B cell (primary cell): Measurements from ENCODE around the gene CWF19L1. TPM values are rescaled to one million over a fixed set of nuclear protein-coding genes. Genes with fewer than 3 reads are reported as not detected.

Experiments
- ATAC-seq: fragments of 200-7000 bp; cut with Tn5 transposase; one replicate; pipeline ENCODE4 v1.10.0; 2021; ENCODE audit warnings: low read depth, mild to moderate bottlenecking, moderate number of reproducible peaks, moderate library complexity
- CTCF ChIA-PET: fragments of 350-600 bp; sonication (Branson Sonifier 250); formaldehyde crosslinking; loops from one replicate; lab custom pipeline; 2021; ENCODE audit warnings: antibody characterized with exemption, inconsistent platforms; lab: Charles Lee
- POLR2A ChIA-PET: fragments of 350-600 bp; sonication (Branson Sonifier 250); formaldehyde crosslinking; loops from one replicate; lab custom pipeline; 2021; ENCODE audit warnings: antibody characterized with exemption; lab: Charles Lee
- DNase-seq: peaks from one replicate; pipeline ENCODE4 v3.0.0; 2013
- H2AFZ ChIP-seq: 2 replicates; pipeline ENCODE4 v1.6.1; 2012; ENCODE audit warnings: mild to moderate bottlenecking, low read depth, low read length; ENCODE audit not compliant: insufficient read depth, poor library complexity, severe bottlenecking
- H3K27ac ChIP-seq, 2 donors: 1 replicate in 1 of 2; 2 replicates in 1 of 2; pipeline ENCODE4 v1.5.1; 2012 to 2013; ENCODE audit warnings: low read length in 2 of 2, mild to moderate bottlenecking in 2 of 2, moderate library complexity in 1 of 2
- H3K27me3 ChIP-seq, 4 experiments: fragments of 200-600 bp in 1 of 4; sonication (generic) in 1 of 4; replicated peaks in 1 of 4; 1 replicate in 2 of 4; 2 replicates in 2 of 4; pipeline versions ENCODE4 v1.6.1 to v1.7.0; 2013 to 2016; ENCODE audit warnings: low read length in 3 of 4, mild to moderate bottlenecking in 2 of 4, mixed read lengths in 1 of 4, moderate library complexity in 1 of 4; ENCODE audit not compliant: insufficient read depth in 4 of 4, control insufficient read depth in 3 of 4; ENCODE audit errors: control extremely low read depth in 1 of 4
- H3K36me3 ChIP-seq, 2 experiments: replicated peaks in 1 of 2; 1 replicate in 1 of 2; 2 replicates in 1 of 2; pipeline versions ENCODE4 v1.6.1 to v1.7.1; 2013; ENCODE audit warnings: low read length in 1 of 2; ENCODE audit not compliant: insufficient read depth in 2 of 2, control insufficient read depth in 1 of 2; ENCODE audit errors: control extremely low read depth in 1 of 2, extremely low read depth in 1 of 2
- H3K4me1 ChIP-seq, 2 donors: fragments of 200-600 bp in 1 of 2; sonication (generic) in 1 of 2; 1 replicate in 1 of 2; 2 replicates in 1 of 2; pipeline versions ENCODE4 v1.5.1 to v1.6.1; 2013 to 2017; ENCODE audit warnings: low read length in 2 of 2; ENCODE audit not compliant: control insufficient read depth in 2 of 2, insufficient read depth in 2 of 2
- H3K4me2 ChIP-seq: replicated peaks from 2 replicates; pipeline ENCODE3; 2012; ENCODE audit warnings: mild to moderate bottlenecking, low read depth, low read length; ENCODE audit not compliant: poor library complexity, severe bottlenecking
- H3K4me3 ChIP-seq, 5 experiments: fragments of 200-600 bp in 1 of 5; sonication (generic) in 1 of 5; 1 replicate in 3 of 5; 2 replicates in 2 of 5; pipeline versions ENCODE4 v1.5.1 to v1.7.0; 2011 to 2016; ENCODE audit warnings: low read length in 4 of 5, mild to moderate bottlenecking in 4 of 5, low read depth in 2 of 5, control low read depth in 1 of 5, moderate library complexity in 1 of 5; ENCODE audit not compliant: insufficient read depth in 1 of 5; ENCODE audit errors: control extremely low read depth in 1 of 5, extremely low read depth in 1 of 5
- H3K79me2 ChIP-seq: fragments of 200-600 bp; sonication (generic); one replicate; pipeline ENCODE4 v1.6.0; 2016; ENCODE audit warnings: low read length; ENCODE audit not compliant: control insufficient read depth, insufficient read depth
- H3K9ac ChIP-seq: fragments of 200-600 bp; sonication (generic); 2 replicates; pipeline ENCODE4 v1.6.1; 2017; ENCODE audit warnings: mild to moderate bottlenecking, low read length, moderate library complexity
- H3K9me3 ChIP-seq, 3 donors: one replicate each; pipeline versions ENCODE4 v1.6.1 to v1.7.1; 2013; ENCODE audit warnings: low read length in 2 of 3; ENCODE audit not compliant: control insufficient read depth in 2 of 3, insufficient read depth in 1 of 3; ENCODE audit errors: control extremely low read depth in 1 of 3
- H4K20me1 ChIP-seq: 2 replicates; pipeline ENCODE4 v1.6.0; 2012; ENCODE audit warnings: mild to moderate bottlenecking, low read length; ENCODE audit not compliant: insufficient read depth, control insufficient read depth, poor library complexity, severe bottlenecking
- H3K27ac Mint-ChIP-seq: one replicate; pipeline ENCODE4 v1.8.0; 2021; ENCODE audit warnings: mixed read lengths
- H3K27me3 Mint-ChIP-seq: one replicate; pipeline ENCODE4 v1.8.0; 2021; ENCODE audit warnings: mixed read lengths
- H3K4me1 Mint-ChIP-seq: one replicate; pipeline ENCODE4 v1.8.0; 2021; ENCODE audit warnings: mixed read lengths
- H3K4me3 Mint-ChIP-seq: one replicate; pipeline ENCODE4 v1.8.0; 2021; ENCODE audit warnings: mixed read lengths
- H3K9me3 Mint-ChIP-seq: one replicate; pipeline ENCODE4 v1.8.0; 2022; ENCODE audit warnings: mixed read lengths; ENCODE audit not compliant: insufficient read depth
- EZH2 ChIP-seq: IDR thresholded peaks from 2 replicates; pipeline ENCODE4 v1.6.1; 2012; ENCODE audit warnings: borderline replicate concordance, low read depth, mild to moderate bottlenecking, moderate library complexity, low read length; ENCODE audit not compliant: insufficient read depth, poor library complexity, severe bottlenecking
- WGBS: methylation state at CpG from one replicate; pipeline ENCODE4 v1.1.5; 2013; ENCODE audit warnings: missing lambda C conversion rate; ENCODE audit not compliant: insufficient coverage; 5-methylcytosine and 5-hydroxymethylcytosine counted together
- intact Hi-C: fragments of 100-400 bp; cut with micrococcal nuclease; formaldehyde crosslinking; loops from one replicate; pipeline ENCODE4 v1.10.0; 2022
- polyA plus RNA-seq: library from polyadenylated mRNA; depleted of rRNA; stranded (reverse); fragments of >200 nt; gene quantifications from 2 replicates; pipeline ENCODE4 v1.2.3, GENCODE V29; 2012
- total RNA-seq, 2 donors: library from RNA; stranded (reverse); fragments of 120-200 nt in 1 of 2; gene quantifications; 1 replicate in 1 of 2; 2 replicates in 1 of 2; pipeline versions ENCODE4 v1.2.3 to v1.2.4, GENCODE V29; 2013 to 2022
- TF ChIP-seq, protein P1 (sequence below): fragments of 200-600 bp; IDR thresholded peaks from one replicate; pipeline ENCODE4 v1.8.0; 2022; ENCODE audit warnings: antibody characterized with exemption, mild to moderate bottlenecking

The CWF19L1 gene
- total and polyA plus RNA-seq, 2 donors (not counting 1 experiment from before 2014, with no cell fraction given): 24.1 to 48.3 TPM

DNA sequence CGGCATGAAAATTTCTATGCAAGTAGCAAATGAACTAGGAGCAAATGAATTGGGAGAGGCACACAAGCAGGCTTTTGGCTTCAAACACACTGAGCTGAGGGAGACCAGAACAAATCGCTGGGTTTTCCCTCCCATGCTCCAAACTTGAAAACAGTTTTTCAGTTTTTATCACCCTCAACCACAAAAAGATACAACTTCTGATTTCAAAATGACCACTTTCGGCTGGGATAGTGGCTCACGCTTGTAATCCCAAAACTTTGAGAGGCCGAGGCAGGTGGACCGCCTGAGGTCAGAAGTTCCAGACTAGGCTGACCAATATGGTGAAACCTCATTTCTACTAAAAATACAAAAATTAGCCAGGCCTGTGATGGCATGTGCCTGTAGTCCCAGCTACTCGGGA is 29.0 kb downstream of the CWF19L1 start:
- 79% methylated on average over 6 of the region's 7 CpGs for WGBS
- Histone ChIP-seq H3K36me3 (peaks cover 13 to 78% of the 10 kb centered on the region in 2 experiments), H4K20me1 (peaks cover 8% of the 10 kb centered on the region), H3K79me2 (no peaks in the 10 kb centered on the region), H3K27me3 (no peaks in the 10 kb centered on the region), H3K9me3 (no peaks in the 10 kb centered on the region), H3K9ac (no peak overlapping the region), H2AFZ (no peak overlapping the region), H3K27ac (no peak overlapping the region), H3K4me1 (no peaks in the 10 kb centered on the region), H3K4me3 (no peak overlapping the region), H3K4me2 (no peak overlapping the region)
- H3K4me3 Mint-ChIP-seq: no peak overlapping the region
- no peaks in the 10 kb centered on the region for H3K9me3 Mint-ChIP-seq
- TF ChIP-seq EZH2: no peak
- TF ChIP-seq, protein P1, sequence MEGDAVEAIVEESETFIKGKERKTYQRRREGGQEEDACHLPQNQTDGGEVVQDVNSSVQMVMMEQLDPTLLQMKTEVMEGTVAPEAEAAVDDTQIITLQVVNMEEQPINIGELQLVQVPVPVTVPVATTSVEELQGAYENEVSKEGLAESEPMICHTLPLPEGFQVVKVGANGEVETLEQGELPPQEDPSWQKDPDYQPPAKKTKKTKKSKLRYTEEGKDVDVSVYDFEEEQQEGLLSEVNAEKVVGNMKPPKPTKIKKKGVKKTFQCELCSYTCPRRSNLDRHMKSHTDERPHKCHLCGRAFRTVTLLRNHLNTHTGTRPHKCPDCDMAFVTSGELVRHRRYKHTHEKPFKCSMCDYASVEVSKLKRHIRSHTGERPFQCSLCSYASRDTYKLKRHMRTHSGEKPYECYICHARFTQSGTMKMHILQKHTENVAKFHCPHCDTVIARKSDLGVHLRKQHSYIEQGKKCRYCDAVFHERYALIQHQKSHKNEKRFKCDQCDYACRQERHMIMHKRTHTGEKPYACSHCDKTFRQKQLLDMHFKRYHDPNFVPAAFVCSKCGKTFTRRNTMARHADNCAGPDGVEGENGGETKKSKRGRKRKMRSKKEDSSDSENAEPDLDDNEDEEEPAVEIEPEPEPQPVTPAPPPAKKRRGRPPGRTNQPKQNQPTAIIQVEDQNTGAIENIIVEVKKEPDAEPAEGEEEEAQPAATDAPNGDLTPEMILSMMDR: no peak
- peaks cover 4% of the 10 kb centered on the region for H3K4me1 Mint-ChIP-seq
- POLR2A ChIA-PET: no interaction called here
- no peak for ATAC-seq
- DNase-seq: no peak
- CTCF ChIA-PET: interaction anchor here (1.2 to 1.7 kb wide), 2 partner anchors 10 to 16 kb away, joined by 3 read pairs; no protein-coding TSS in a partner anchor
- H3K27me3 Mint-ChIP-seq: no peaks in the 10 kb centered on the region
- H3K27ac Mint-ChIP-seq: no peak overlapping the region
- intact Hi-C loops: no loop called here

DNA sequence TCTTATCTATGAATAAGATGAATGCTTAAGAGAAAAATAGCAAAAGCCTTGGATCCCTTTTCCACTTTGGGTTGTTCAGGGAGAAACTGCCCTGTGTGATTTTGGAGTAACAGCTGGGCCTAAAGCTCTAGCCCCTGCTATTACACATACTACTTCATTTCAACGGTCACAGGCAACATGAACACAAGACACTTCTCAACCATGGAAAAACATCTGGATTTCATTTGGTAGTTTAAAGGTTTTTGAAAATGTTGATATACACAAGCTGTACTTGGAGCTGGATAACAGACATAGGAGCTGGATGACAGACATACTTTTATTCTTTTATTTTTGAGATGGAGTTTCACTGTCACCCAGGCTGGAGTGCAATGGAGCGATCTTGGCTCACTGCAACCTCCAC is 35.3 kb downstream of the CWF19L1 start:
- H4K20me1 ChIP-seq: no peaks in the 10 kb centered on the region
- H3K9ac ChIP-seq: no peak overlapping the region
- H3K36me3 ChIP-seq: peaks cover 6 to 43% of the 10 kb centered on the region in 2 experiments
- peaks cover 9 to 26% of the 10 kb centered on the region in 2 donors for H3K4me1 ChIP-seq
- ATAC-seq: no peak
- H3K27ac Mint-ChIP-seq: no peak overlapping the region
- H3K27me3 ChIP-seq: no peaks in the 10 kb centered on the region
- H3K27ac ChIP-seq: no peak overlapping the region
- peaks cover 26% of the 10 kb centered on the region for H3K4me1 Mint-ChIP-seq
- no peak overlapping the region for H3K4me3 ChIP-seq
- no peak overlapping the region for H3K4me3 Mint-ChIP-seq
- no peak overlapping the region for H2AFZ ChIP-seq
- TF ChIP-seq, protein P1: no peak
- TF ChIP-seq EZH2: no peak
- WGBS: 100% methylated on average over 1 of the region's 2 CpGs
- no peaks in the 10 kb centered on the region for H3K27me3 Mint-ChIP-seq
- peaks cover 4% of the 10 kb centered on the region for H3K9me3 Mint-ChIP-seq
- CTCF ChIA-PET: interaction anchor here (0.5 to 1.1 kb wide), 2 partner anchors 15 to 376 kb away, joined by 3 to 4 read pairs; no protein-coding TSS in a partner anchor
- DNase-seq: no peak
- H3K79me2 ChIP-seq: peaks cover 24% of the 10 kb centered on the region
- POLR2A ChIA-PET: interaction anchor here (0.6 kb wide), 1 partner anchor 8 kb away, joined by 11 read pairs; no protein-coding TSS in a partner anchor
- no peak overlapping the region for H3K4me2 ChIP-seq
- intact Hi-C loops: no loop called here
- H3K9me3 ChIP-seq: peaks cover 0 to 5% (median 0%) of the 10 kb centered on the region in 3 donors
